Measurements from ENCODE around the gene SYT9.

The SYT9 gene

DNA sequence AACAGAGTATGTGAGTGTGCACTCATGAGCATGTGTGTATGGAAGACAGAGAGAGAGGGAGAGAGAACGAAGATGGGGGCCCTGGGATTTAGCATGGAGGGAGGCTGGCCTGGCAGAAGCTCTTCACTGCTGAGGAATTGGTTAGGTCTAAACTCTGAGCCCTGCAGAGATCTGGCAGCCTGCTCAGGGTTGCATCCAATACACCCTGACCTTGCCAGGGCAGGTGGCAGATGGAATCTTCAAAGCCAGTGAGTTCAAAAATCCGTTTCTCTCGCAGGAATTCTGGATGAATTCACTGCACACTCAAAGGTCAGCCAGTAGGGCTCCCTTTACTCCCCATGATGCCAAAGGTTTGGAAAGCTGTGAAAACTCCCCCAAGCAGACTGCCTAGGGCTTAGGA, 172.2 kb downstream of the SYT9 start:
- CTCF ChIA-PET = no interaction called here
- Histone ChIP-seq H3K4me3 (ENCODE audit: low read depth, low read length) (no peak overlapping the region), H3K4me1 (ENCODE audit: control insufficient read depth, insufficient read depth, low read length) (no peaks in the 10 kb centered on the region), H3K9me3 (ENCODE audit: control insufficient read depth, insufficient read depth, low read depth, low read length) (no peaks in the 10 kb centered on the region), H3K27ac (ENCODE audit: extremely low read depth, low read depth, low read length) (no peak overlapping the region), H3K36me3 (ENCODE audit: control insufficient read depth in 2 of 2, insufficient read depth in 1 of 2, low read length in 2 of 2) (peaks cover 0 to 39% of the 10 kb centered on the region in 2 experiments; a peak in 1 of 3 replicates)
- POLR2A ChIA-PET = no interaction called here
- no peak for TF ChIP-seq SCRT2 (tag by site-specific recombination; IDR thresholded peaks at IDR 0.05)
- TF ChIP-seq ZSCAN23 (tag by site-specific recombination; IDR thresholded peaks at IDR 0.05) = no peak
- TF ChIP-seq ZNF585B (tag by site-specific recombination; IDR thresholded peaks at IDR 0.05) = no peak
- TF ChIP-seq ZNF341 (tag by site-specific recombination; IDR thresholded peaks at IDR 0.05; ENCODE audit: low read depth) = no peak
- TF ChIP-seq ZNF266 (tag by site-specific recombination; IDR thresholded peaks at IDR 0.05; ENCODE audit: low read depth) = no peak
- TF ChIP-seq, protein P1, sequence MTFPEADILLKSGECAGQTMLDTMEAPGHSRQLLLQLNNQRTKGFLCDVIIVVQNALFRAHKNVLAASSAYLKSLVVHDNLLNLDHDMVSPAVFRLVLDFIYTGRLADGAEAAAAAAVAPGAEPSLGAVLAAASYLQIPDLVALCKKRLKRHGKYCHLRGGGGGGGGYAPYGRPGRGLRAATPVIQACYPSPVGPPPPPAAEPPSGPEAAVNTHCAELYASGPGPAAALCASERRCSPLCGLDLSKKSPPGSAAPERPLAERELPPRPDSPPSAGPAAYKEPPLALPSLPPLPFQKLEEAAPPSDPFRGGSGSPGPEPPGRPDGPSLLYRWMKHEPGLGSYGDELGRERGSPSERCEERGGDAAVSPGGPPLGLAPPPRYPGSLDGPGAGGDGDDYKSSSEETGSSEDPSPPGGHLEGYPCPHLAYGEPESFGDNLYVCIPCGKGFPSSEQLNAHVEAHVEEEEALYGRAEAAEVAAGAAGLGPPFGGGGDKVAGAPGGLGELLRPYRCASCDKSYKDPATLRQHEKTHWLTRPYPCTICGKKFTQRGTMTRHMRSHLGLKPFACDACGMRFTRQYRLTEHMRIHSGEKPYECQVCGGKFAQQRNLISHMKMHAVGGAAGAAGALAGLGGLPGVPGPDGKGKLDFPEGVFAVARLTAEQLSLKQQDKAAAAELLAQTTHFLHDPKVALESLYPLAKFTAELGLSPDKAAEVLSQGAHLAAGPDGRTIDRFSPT (tag by site-specific recombination; IDR thresholded peaks at IDR 0.05) = no peak
- TF ChIP-seq SP7 (tag by site-specific recombination; IDR thresholded peaks at IDR 0.05) = no peak
- no peak for TF ChIP-seq ZNF791 (tag by site-specific recombination; IDR thresholded peaks at IDR 0.05)
- no peak for TF ChIP-seq ZBTB21 (tag by site-specific recombination; IDR thresholded peaks at IDR 0.05)
- TF ChIP-seq ZNF48 (tag by site-specific recombination; IDR thresholded peaks at IDR 0.05) = no peak
- TF ChIP-seq ZBTB20 (tag by site-specific recombination; IDR thresholded peaks at IDR 0.05) = no peak
- TF ChIP-seq ZNF324 (tag by site-specific recombination; IDR thresholded peaks at IDR 0.05) = no peak
- TF ChIP-seq ZNF391 (tag by site-specific recombination; IDR thresholded peaks at IDR 0.05; ENCODE audit: borderline replicate concordance, low read depth) = no peak
- no peak for TF ChIP-seq ZNF394 (tag by site-specific recombination; IDR thresholded peaks at IDR 0.05; ENCODE audit: borderline replicate concordance)
- TF ChIP-seq, protein P2, sequence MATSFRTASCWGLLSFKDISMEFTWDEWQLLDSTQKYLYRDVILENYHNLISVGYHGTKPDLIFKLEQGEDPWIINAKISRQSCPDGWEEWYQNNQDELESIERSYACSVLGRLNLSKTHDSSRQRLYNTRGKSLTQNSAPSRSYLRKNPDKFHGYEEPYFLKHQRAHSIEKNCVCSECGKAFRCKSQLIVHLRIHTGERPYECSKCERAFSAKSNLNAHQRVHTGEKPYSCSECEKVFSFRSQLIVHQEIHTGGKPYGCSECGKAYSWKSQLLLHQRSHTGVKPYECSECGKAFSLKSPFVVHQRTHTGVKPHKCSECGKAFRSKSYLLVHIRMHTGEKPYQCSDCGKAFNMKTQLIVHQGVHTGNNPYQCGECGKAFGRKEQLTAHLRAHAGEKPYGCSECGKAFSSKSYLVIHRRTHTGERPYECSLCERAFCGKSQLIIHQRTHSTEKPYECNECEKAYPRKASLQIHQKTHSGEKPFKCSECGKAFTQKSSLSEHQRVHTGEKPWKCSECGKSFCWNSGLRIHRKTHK (tag by site-specific recombination; IDR thresholded peaks at IDR 0.05) = no peak
- TF ChIP-seq ZNF146 (tag by site-specific recombination; IDR thresholded peaks at IDR 0.05) = no peak
- no peak for TF ChIP-seq BCL11A (tag by site-specific recombination; IDR thresholded peaks at IDR 0.05; ENCODE audit: low read depth)
- TF ChIP-seq, protein P3, sequence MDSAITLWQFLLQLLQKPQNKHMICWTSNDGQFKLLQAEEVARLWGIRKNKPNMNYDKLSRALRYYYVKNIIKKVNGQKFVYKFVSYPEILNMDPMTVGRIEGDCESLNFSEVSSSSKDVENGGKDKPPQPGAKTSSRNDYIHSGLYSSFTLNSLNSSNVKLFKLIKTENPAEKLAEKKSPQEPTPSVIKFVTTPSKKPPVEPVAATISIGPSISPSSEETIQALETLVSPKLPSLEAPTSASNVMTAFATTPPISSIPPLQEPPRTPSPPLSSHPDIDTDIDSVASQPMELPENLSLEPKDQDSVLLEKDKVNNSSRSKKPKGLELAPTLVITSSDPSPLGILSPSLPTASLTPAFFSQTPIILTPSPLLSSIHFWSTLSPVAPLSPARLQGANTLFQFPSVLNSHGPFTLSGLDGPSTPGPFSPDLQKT (IDR thresholded peaks at IDR 0.05; ENCODE audit: borderline replicate concordance, low read depth, low read length) = no peak

DNA sequence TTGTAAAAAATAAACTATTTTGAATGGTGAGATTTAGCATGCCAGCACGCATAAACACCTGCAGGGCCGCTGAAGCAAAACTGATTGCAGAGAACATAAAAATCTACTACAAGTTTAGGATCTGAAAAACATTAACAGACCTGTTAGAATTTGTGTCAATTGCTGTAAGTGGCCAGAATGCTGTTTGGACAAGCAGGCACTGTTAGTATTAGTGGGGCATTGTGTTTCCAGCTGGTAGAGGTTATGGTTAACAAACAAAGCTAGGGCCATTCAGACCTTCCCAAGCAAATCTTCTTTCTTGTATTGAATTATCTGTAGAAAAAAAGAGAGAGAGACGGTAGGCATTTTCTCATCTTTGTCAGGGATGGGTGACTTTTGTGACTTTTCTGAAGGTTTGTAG, 176.0 kb downstream of the SYT9 start:
- TF ChIP-seq ZNF248 (tag by site-specific recombination; IDR thresholded peaks at IDR 0.05) (no peak), ZNF138 (tag by site-specific recombination; IDR thresholded peaks at IDR 0.05; ENCODE audit: borderline replicate concordance) (no peak)
- H3K27ac ChIP-seq (ENCODE audit: extremely low read depth, low read depth, low read length) = no peak overlapping the region
- H3K9me3 ChIP-seq (ENCODE audit: control insufficient read depth, insufficient read depth, low read depth, low read length) = no peaks in the 10 kb centered on the region
- no peak overlapping the region for H3K4me3 ChIP-seq (ENCODE audit: low read depth, low read length)
- ChIA-PET CTCF (no interaction called here), POLR2A (no interaction called here)
- no peaks in the 10 kb centered on the region for H3K4me1 ChIP-seq (ENCODE audit: control insufficient read depth, insufficient read depth, low read length)
- peaks cover 0 to 28% of the 10 kb centered on the region in 2 experiments; a peak in 1 of 3 replicates for H3K36me3 ChIP-seq (ENCODE audit: control insufficient read depth in 2 of 2, insufficient read depth in 1 of 2, low read length in 2 of 2)
